NCI-H1092 treated with DMSO at 0.1 percent for 48 hours (cell line): ENCODE results near the gene RFXANK.
"Not testable (repeated sequence)": the region's sequence is repeated elsewhere in the genome, so short reads cannot be mapped to it uniquely, and the experiment has no call there.

ENCODE experiments used
- DNase-seq: peaks from one replicate; lab custom pipeline; 2025; lab: John Stamatoyannopoulos, UW

The RFXANK gene

GRCh38 chr19:19170053-19170872, 21.8 kb upstream of the RFXANK start, which contains the start of gene MEF2B:
Gene MEF2B, minus strand, starts transcription at chr19:19170263. Its CDS starts 19,528 bp downstream, at chr19:19150735.
- peak; percentile 33 for DNase-seq

DNA sequence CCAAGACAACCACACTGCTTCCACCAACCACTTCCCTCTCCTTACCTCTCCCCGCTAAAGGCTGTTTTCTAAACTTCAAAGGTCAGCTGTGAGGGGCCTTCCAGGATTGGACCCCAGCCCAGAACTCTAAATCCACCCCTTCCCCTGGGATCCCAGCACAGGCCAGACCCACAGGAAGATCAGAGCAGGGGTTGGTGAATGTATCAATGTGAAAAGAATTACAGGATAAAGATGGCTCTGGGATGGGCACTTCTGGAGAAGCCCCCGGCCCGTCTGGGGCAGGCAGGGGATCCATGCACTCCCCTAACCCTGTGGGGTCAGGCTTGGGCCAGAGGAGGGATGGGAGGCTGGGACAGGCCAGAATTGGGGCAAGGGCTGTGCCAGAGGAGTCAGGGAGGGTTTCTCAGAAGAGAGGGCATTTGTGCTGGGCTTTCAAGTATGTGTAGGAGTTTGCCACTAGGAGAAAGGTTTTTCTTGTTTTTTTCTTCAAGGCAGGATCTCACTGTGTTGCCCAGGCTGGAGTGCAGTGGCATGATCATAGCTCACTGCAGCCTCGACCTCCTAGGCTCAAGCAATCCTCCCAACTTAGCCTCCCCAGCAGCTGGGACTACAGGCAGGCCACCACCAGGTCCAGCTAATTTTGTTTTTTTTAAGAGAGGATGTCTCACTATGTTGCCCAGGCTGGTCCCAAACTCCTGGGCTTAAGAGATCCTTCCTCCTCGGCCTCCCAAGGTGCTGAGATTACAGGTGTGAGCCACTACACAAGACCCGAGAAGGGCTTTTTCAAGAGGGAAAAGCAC, 21.0 kb upstream of the RFXANK start:
- DNase-seq, result no peak

GRCh38 chr19:19171821-19172532, 20.1 kb upstream of the RFXANK start:
- DNase-seq, result no peak

- not testable (repeated sequence) for DNase-seq
These were observed 18.8 kb upstream of the RFXANK start for GRCh38 chr19:19173243-19173642.

DNA sequence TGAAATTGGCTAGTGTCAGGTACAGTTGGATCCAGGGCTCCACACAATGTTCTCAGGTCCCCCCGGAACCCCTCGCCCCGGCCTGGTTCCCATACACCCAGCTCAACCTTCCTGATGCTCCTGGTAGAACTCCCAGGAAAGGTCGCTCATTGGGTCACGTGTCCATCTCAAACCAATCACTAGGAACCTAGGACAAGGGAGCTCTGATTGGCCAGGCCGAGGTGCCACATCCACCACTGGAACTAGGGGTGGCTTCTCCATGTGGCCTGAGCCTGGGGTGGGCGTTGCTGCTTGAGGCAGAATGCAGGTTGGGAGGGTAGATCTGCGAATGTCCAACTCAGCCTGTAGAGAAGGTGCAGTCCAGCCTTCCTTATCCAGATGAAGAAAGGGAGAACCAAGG, 15.1 kb upstream of the RFXANK start:
- DNase-seq, result no peak

DNA sequence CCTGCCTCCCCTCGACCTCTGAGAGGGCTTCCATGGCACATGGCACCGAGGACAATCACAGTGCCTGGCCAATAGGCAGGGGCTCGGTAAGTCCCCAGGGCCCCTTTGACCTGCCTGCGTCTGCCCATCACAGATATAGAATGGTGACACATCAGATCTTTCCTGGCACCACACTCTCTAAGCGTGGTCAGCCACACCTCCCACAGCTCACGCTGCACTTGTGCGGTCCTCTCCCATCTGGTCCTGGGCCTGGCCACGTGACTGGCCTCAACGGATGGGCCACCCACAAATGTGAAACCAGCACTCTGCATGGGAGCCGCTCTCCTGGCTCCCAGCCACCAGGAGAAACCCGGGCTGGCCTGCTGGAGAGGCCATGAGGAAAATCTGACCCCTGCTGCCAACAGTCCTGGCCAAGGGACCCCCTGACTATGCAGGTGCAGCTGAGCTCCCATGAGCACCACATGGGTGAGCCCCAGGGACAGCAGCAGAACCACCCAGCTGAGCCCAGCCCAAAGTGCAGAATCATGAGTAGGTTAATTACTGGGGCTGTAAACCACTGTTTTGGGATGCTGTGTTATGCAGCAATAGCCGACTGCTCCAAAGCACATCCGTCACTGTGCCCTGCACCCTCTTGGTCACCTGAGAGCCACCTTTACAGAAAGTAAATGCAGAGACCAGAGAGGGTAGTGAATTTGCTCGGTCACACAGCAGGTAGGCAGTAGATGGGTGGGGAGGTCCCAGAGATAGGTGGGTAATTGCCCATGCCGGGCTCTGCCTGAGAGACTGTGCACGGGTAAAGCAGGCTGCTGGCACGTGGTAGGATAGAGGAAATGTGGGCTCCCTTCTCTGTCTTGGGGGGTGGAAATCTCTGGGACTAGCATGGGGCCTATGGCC, 12.3 kb upstream of the RFXANK start:
- no peak for DNase-seq

DNA sequence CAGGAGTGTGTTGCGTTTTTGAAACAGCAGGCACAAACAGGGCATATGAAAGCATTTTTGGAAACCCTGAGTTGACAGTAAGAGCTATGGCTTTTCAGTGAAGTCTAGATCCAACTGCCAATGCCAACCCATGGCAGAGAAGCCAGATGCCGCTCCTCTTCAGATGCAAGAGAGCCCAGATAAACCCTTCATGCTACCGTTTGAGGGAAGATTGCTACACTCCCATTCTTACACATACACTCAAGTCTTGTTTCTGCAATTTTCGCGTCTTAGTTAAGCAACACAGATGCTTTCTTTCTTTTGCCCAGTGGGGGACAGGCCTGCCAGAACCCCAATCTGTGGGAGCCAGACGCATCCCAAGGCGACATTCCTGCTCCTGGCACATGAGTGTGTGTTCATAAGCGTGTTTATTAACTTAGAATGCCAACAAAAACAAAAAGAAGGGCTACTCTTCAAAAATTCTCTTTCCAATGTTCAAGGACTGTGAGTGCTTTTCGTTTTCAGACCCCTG, 10.5 kb upstream of the RFXANK start:
- DNase-seq, result no peak

GRCh38 chr19:19185853-19186740, 6.0 kb upstream of the RFXANK start:
- no peak for DNase-seq

- DNase-seq, result no peak
These were observed 5.3 kb upstream of the RFXANK start for GRCh38 chr19:19186742-19187141.

GRCh38 chr19:19191768-19192077, 335 bp upstream of the RFXANK start:
- DNase-seq, result no peak

DNA sequence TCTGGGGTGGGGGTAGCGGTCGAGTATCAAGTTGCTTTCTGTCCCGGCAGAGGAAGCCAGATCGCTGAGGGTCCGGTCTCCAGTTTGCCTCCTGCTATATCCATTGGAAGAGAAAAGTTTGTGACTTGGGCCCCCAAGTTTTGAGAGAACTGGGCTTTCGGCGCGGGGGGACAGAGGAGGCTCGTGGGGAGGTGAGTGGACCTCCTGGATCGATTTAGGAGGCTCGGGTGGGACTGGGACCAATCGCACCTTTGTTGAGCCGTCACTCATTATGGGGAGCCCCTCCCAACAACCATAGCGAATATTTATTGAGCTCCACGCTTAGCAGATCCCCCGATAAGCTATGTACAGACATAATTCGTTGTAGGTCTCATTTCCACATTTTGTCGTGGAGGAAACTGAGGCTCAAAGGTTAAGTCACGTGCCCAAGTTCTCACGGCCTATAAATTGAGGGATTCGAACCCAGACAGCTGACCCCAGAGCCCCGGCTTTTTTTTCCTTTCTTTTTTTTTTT, 909 bp downstream of the RFXANK start:
- no peak for DNase-seq

DNA sequence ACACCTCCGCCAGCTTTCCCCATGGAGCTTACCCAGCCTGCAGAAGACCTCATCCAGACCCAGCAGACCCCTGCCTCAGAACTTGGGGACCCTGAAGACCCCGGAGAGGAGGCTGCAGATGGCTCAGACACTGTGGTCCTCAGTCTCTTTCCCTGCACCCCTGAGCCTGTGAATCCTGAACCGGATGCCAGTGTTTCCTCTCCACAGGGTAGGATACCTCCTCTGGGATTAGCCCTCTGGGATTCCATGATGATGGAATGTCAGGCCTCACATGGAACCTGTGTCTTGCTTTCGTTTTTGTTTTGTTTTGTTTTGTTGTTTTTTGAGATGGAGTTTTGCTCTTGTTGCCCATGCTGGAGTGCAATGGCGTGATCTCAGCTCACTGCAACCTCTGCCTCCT, 1.9 kb downstream of the RFXANK start:
- DNase-seq, result no peak

DNA sequence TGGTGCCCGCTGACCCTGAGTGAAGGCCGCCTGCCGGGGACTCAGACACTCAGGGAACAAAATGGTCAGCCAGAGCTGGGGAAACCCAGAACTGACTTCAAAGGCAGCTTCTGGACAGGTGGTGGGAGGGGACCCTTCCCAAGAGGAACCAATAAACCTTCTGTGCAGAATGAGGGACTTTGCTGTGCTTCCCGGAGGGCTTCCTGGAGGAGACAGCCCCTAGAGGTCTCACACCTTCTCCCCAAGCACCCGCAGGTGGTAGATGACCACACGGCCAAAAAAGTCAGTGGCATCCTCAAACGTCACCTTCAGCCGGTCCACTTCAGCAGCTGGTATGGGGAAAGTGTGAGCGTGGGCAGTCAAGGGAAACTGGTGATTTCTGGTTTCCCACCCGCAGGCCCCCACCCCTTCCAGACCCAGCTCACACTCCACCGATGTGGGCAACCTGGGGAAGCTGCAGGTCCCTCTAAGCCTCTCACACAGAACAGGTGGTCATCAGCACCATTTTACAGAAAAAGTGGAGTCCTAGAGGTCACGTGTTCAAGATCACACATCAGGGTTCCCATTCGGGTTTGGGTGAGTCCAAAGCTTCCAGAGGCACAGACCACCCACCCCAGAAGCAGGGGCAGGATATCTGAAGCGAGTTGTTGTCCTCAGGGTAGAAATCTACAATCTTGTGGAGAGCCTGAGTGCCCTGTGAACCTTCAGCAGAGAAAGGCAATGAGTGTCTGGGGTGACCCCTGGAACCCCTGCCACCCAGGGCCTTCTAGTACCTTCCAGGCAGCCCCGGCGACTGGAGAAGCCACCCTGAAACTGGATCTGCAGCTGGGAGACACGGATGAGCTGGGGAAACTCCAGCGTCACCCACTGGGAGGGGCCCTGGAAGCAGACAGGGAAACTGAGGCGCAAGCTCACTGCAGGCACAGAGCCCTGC, 9.9 kb downstream of the RFXANK start:
- DNase-seq, result no peak

GRCh38 chr19:19202707-19203011, 10.6 kb downstream of the RFXANK start:
- DNase-seq, result no peak

- DNase-seq, result peak; percentile 85
These were observed 11.2 kb downstream of the RFXANK start, which contains the start of gene NR2C2AP for GRCh38 chr19:19203012-19203856. Gene NR2C2AP, minus strand, starts transcription at chr19:19203414. Its CDS starts 354 bp downstream, at chr19:19203060.

DNA sequence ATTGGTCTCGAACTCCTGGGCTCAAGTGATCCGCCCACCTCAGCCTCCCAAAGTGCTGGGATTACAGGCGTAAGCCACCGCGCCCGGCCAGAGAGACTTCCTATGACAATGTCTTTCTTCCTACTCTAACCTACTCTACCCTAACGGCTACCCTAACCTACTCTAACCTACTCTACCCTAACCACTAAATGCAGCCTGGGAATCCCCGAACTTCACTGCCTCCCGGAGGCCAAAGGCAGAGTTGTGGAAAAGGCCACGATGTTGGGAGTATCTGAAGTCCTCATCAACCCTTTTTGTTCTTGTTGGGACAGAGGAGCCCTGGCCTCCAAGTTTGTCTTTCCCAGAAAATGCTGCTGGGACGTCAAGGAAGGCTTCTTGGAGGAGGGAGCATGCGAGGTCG, 12.1 kb downstream of the RFXANK start:
- no peak for DNase-seq

DNA sequence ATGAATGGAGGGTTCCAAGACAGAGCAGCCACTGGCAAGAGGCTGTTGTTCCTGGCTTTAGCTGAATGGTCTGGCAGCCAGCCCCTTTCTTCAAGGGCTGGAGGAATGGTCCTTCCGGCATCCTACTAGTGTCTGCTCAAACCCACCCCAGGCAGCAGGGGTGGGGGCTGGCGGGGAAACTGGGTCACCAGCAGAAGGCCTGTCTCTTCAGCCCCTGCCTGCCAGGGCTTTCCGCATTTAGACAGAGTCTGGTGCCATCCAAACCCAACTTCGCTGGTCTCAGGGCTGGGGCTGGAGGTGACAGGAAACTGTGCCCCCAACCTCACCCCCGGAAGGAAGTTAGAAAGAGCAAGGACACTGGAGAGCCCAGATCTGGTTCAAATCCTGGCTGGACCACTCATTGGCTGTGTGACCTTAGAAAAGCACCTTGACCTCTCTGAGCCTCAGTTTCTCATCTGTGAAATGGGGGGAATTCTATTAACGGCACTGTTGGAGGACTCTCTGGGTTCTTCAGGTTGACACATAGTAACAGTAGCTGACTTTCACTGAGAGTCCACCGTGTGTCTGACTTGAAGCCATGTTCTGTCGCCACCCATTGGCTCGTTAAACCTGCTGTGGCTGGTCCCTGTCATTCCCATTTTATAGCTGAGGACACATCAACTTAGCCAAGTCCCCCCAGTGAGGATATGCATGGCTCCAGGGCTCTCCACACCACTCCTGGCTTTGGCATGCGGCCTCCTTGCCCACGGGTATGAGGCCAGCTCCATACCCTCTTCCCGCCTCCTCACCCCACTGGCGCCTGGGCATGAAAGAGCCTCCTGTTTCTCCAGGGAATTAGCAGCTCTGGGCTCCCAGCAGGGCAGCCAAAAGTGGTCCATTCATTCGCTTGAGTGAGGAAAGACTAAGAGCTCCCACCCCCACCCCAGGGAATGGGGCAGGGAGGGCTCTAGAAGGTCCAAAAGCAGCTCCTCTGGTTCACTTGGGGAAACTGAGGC, 13.7 kb downstream of the RFXANK start:
- DNase-seq, result no peak
